Ovary (tissue), 3 donors: ENCODE measurements around the gene MINPP1.

Experiments used
- CTCF ChIP-seq, 3 donors: fragments of 450-650 bp in 2 of 3; fragments of 200-600 bp in 1 of 3; IDR thresholded peaks; one replicate each; pipeline versions ENCODE4 v1.5.1 to v1.8.0; 2016 to 2022; ENCODE audit warnings: antibody characterized with exemption in 3 of 3, mild to moderate bottlenecking in 1 of 3
- EP300 ChIP-seq: sonication (generic); formaldehyde crosslinking; IDR thresholded peaks from one replicate; pipeline ENCODE4 v1.6.1; 2017; ENCODE audit warnings: antibody characterized with exemption
- POLR2A ChIP-seq: fragments of 450-650 bp; IDR thresholded peaks from one replicate; pipeline ENCODE4 v1.6.1; 2017; ENCODE audit warnings: antibody characterized with exemption, mild to moderate bottlenecking, moderate library complexity
- donor health status: DM: no; HTN: no; CAD: no.

DNA sequence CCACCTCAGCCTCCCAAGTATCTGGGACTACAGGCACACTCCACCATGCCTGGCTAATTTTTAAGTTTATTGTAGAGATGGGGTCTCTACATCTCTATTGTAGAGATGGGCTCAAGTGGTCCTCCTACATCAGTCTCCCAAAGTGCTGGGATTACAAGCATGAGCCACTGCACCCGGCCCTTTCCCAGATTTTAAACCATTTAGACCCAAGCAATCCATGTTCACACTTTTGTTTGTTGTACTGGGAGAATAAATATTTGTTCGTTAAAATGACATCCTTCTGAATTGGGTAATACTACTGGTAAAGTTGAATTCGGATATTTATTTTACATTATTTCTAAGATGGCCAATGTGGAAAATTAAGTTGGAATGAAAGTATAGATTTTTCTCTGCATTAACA is 52.7 kb downstream of the MINPP1 start:
- no peak for TF ChIP-seq CTCF (IDR thresholded peaks at IDR 0.05)
- no peak for TF ChIP-seq POLR2A
- TF ChIP-seq EP300, result no peak
